ENCODE data around the gene BRD4. TPM values are rescaled to one million over a fixed set of nuclear protein-coding genes. Genes with fewer than 3 reads are reported as not detected.
A peak's percentile ranks its signal among the peaks of the same experiment; 100 is the strongest.

The BRD4 gene
- total and polyA plus RNA-seq, 2 of the 13 experiments (the other 11 are each of a cell fraction or from before 2014, with no cell fraction given): 10.5 to 11.4 TPM

DNA sequence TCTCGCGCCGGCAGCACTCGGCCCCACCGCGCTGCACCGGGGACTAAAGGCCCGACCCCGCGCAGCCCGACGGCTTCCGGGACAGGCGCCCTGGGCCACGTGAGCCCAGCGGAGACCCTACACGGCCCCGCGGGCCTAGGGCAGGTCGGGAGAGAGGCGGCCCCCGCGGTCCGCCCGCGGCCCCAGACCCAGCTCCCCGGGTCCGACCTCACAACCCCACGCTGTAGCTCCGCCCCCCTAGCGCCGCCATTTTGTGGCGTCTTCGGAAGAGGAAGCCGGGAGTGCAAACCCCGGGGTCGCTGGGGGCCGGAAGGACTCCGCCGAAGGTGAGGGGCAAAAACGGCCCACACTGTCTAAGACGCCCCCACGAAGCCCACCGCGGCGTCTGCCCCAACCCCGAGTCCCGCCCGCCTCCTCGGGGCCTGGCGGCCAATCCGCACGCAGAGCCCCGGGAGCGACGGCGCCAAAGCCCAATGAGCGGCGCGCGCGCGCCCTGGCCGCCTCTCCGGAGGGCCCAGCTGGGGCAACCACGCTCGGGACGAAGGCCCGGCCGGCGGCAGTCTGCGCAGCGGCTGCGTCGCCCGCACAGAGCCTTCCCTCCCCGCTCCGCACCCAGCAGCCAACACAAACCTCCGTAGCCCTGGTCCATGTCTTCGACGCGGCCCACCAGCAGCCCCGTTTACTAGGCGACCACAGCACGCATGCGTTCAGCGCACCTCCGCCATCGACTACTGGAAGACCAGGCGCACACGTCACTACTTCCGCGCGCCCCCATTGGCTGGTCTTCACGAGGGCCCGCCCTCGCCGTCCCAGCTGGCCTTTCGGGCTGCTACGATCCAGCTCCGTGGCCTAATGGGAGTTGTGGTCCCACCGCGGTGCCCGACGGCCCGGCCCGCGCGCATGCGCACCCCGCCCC lies 47.0 kb upstream of the BRD4 start, which contains the start of gene AKAP8 (continued):
- TF ChIP-seq, protein P1, sequence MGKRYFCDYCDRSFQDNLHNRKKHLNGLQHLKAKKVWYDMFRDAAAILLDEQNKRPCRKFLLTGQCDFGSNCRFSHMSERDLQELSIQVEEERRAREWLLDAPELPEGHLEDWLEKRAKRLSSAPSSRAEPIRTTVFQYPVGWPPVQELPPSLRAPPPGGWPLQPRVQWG (CRISPR knock-in tag; IDR thresholded peaks at IDR 0.05; ENCODE audit: borderline replicate concordance, low read depth): no peak
- TF ChIP-seq TAF15 (IDR thresholded peaks at IDR 0.05; ENCODE audit: low read depth, low read length, poor library complexity, severe bottlenecking) (no peak), ZNF737 (CRISPR knock-in tag; IDR thresholded peaks at IDR 0.05; ENCODE audit: borderline replicate concordance) (no peak), ZSCAN20 (CRISPR knock-in tag; IDR thresholded peaks at IDR 0.05; ENCODE audit: borderline replicate concordance) (no peak; the same call in 1 of the 2 replicates), RBM22 (optimal IDR thresholded peaks at IDR 0.05; ENCODE audit: low read length) (peak; percentile 99), AKAP8 (CRISPR knock-in tag; IDR thresholded peaks at IDR 0.05) (peak; percentile 94), ZFP62 (CRISPR knock-in tag; IDR thresholded peaks at IDR 0.05) (no peak), ZBTB1 (CRISPR knock-in tag; IDR thresholded peaks at IDR 0.05; ENCODE audit: borderline replicate concordance) (no peak), HNF4A (CRISPR knock-in tag; IDR thresholded peaks at IDR 0.05) (no peak), SNRNP70 (IDR thresholded peaks at IDR 0.05; ENCODE audit: low read depth, low read length) (no peak), SRSF9 (IDR thresholded peaks at IDR 0.05; ENCODE audit: borderline replicate concordance, insufficient read depth, low read depth, low read length, poor library complexity, severe bottlenecking) (no peak), ZNF878 (CRISPR knock-in tag; IDR thresholded peaks at IDR 0.05) (no peak), ZNF256 (CRISPR knock-in tag; conservative IDR thresholded peaks at IDR 0.05) (no peak)
- TF ChIP-seq, protein P2, sequence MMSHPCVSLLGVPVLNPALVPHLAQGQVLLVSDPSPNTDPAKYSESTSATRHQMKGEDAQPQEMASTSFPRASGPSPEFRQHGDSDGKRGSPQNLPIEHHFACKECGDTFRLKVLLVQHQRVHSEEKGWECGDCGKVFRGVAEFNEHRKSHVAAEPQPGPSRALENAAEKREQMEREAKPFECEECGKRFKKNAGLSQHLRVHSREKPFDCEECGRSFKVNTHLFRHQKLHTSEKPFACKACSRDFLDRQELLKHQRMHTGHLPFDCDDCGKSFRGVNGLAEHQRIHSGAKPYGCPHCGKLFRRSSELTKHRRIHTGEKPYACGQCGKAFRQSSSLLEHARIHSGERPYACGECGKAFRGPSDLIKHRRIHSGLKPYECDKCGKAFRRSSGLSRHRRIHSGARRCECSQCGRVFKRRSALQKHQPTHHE (CRISPR knock-in tag; IDR thresholded peaks at IDR 0.05; ENCODE audit: borderline replicate concordance): no peak; the same call in 1 of the 2 replicates
- TF ChIP-seq, protein P3, sequence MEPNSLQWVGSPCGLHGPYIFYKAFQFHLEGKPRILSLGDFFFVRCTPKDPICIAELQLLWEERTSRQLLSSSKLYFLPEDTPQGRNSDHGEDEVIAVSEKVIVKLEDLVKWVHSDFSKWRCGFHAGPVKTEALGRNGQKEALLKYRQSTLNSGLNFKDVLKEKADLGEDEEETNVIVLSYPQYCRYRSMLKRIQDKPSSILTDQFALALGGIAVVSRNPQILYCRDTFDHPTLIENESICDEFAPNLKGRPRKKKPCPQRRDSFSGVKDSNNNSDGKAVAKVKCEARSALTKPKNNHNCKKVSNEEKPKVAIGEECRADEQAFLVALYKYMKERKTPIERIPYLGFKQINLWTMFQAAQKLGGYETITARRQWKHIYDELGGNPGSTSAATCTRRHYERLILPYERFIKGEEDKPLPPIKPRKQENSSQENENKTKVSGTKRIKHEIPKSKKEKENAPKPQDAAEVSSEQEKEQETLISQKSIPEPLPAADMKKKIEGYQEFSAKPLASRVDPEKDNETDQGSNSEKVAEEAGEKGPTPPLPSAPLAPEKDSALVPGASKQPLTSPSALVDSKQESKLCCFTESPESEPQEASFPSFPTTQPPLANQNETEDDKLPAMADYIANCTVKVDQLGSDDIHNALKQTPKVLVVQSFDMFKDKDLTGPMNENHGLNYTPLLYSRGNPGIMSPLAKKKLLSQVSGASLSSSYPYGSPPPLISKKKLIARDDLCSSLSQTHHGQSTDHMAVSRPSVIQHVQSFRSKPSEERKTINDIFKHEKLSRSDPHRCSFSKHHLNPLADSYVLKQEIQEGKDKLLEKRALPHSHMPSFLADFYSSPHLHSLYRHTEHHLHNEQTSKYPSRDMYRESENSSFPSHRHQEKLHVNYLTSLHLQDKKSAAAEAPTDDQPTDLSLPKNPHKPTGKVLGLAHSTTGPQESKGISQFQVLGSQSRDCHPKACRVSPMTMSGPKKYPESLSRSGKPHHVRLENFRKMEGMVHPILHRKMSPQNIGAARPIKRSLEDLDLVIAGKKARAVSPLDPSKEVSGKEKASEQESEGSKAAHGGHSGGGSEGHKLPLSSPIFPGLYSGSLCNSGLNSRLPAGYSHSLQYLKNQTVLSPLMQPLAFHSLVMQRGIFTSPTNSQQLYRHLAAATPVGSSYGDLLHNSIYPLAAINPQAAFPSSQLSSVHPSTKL (CRISPR knock-in tag; IDR thresholded peaks at IDR 0.05): no peak; the same call in 1 of the 2 replicates
- TF ChIP-seq, protein P4, sequence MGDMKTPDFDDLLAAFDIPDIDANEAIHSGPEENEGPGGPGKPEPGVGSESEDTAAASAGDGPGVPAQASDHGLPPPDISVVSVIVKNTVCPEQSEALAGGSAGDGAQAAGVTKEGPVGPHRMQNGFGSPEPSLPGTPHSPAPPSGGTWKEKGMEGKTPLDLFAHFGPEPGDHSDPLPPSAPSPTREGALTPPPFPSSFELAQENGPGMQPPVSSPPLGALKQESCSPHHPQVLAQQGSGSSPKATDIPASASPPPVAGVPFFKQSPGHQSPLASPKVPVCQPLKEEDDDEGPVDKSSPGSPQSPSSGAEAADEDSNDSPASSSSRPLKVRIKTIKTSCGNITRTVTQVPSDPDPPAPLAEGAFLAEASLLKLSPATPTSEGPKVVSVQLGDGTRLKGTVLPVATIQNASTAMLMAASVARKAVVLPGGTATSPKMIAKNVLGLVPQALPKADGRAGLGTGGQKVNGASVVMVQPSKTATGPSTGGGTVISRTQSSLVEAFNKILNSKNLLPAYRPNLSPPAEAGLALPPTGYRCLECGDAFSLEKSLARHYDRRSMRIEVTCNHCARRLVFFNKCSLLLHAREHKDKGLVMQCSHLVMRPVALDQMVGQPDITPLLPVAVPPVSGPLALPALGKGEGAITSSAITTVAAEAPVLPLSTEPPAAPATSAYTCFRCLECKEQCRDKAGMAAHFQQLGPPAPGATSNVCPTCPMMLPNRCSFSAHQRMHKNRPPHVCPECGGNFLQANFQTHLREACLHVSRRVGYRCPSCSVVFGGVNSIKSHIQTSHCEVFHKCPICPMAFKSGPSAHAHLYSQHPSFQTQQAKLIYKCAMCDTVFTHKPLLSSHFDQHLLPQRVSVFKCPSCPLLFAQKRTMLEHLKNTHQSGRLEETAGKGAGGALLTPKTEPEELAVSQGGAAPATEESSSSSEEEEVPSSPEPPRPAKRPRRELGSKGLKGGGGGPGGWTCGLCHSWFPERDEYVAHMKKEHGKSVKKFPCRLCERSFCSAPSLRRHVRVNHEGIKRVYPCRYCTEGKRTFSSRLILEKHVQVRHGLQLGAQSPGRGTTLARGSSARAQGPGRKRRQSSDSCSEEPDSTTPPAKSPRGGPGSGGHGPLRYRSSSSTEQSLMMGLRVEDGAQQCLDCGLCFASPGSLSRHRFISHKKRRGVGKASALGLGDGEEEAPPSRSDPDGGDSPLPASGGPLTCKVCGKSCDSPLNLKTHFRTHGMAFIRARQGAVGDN (CRISPR knock-in tag; IDR thresholded peaks at IDR 0.05): peak; percentile 54; the same call in 1 of the 2 replicates
- TF ChIP-seq, protein P5, sequence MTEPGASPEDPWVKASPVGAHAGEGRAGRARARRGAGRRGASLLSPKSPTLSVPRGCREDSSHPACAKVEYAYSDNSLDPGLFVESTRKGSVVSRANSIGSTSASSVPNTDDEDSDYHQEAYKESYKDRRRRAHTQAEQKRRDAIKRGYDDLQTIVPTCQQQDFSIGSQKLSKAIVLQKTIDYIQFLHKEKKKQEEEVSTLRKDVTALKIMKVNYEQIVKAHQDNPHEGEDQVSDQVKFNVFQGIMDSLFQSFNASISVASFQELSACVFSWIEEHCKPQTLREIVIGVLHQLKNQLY (CRISPR knock-in tag; IDR thresholded peaks at IDR 0.05): 0 out of 2 replicates have a peak, but pooled peaks have one; percentile 17
